Activated T-cell treated with anti-CD3 and anti-CD28 coated beads, Interleukin-2, amount 50 U/mL, for 72 hours (primary cell): ENCODE results near the gene POLN. TPM values are rescaled to one million over a fixed set of nuclear protein-coding genes. Genes with fewer than 3 reads are reported as not detected.
A peak's percentile ranks its signal among the peaks of the same experiment; 100 is the strongest.

ENCODE experiments used
- ATAC-seq, 2 donors: fragments of 150-1000 bp; cut with Tn5 transposase; replicated peaks in 1 of 2; 2 replicates each; pipeline ENCODE4 v1.10.0; 2021; ENCODE audit warnings: moderate library complexity in 2 of 2, mild to moderate bottlenecking in 1 of 2
- DNase-seq, 2 donors: peaks; one replicate each; pipeline ENCODE4 v3.0.0; 2021 to 2022; ENCODE audit warnings: mixed read lengths in 1 of 2
- H3K27ac Mint-ChIP-seq: one replicate; pipeline ENCODE4 v1.8.0; 2022; ENCODE audit warnings: mild to moderate bottlenecking, moderate library complexity, mixed read lengths
- H3K27me3 Mint-ChIP-seq: one replicate; pipeline ENCODE4 v1.8.0; 2022; ENCODE audit warnings: low read depth, mixed read lengths
- H3K36me3 Mint-ChIP-seq, 2 donors: one replicate each; pipeline ENCODE4 v1.8.0; 2022; ENCODE audit warnings: mixed read lengths in 2 of 2, mild to moderate bottlenecking in 1 of 2; ENCODE audit not compliant: insufficient read depth in 2 of 2
- H3K4me1 Mint-ChIP-seq: one replicate; pipeline ENCODE4 v1.8.0; 2022; ENCODE audit warnings: low read depth, mixed read lengths
- H3K4me3 Mint-ChIP-seq, 2 donors: one replicate each; pipeline ENCODE4 v1.8.0; 2022; ENCODE audit warnings: mild to moderate bottlenecking in 2 of 2, mixed read lengths in 2 of 2, moderate library complexity in 2 of 2
- H3K9me3 Mint-ChIP-seq, 2 donors: one replicate each; pipeline ENCODE4 v1.8.0; 2022; ENCODE audit warnings: mixed read lengths in 2 of 2
- total RNA-seq, 2 donors: library from RNA; stranded (reverse); gene quantifications; one replicate each; pipeline ENCODE4 v1.2.3, GENCODE V29; 2022

Gene POLN
- total RNA-seq, 2 donors from 2014 or later, result 4.6 TPM

DNA sequence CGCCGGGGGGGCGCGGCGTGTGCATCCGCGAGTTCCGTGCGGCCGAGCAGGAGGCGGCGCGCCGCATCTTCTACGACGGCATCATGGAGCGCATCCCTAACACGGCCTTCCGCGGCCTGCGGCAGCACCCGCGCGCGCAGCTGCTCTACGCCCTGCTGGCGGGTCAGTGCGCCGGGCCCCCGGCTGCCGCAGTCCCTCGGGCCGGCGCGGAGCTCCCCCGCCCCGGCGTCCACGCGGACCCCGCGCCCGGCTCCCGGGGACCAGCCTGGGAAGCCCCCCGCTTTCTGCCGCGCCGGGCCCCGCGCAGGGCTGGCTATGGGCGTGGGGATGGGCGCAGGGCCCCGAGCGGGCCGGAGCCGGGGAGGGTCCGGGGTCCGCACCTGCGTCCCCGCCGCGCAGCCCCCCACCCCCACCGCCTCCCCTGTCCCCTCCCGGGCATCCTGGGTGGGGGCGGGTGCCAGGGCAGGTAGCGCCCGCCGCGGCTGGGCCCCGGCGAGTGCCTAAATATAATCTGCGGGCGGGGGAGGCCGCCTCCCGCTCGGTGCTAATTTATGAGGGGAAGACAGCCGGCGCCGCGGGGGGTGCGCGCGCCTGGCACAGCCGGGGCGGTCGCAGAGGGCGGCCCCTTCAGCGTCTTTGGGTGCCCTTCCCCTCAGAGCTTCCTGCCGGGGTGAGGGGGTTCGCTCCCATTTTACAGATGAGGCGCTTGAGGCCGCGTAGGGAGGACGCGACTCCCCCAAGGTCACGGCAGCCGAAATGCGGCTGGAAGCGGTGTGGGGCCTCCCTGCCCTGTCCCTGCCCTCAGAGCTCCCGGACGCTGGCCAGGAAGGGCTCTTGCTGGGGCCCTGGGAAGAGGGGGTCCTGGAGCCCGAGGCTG lies 182.0 kb downstream of the POLN start:
- Mint-ChIP-seq H3K4me1 (no peaks in the 10 kb centered on the region), H3K36me3 (no peaks in the 10 kb centered on the region), H3K27ac (no peak overlapping the region), H3K4me3 (peak overlapping the region in 1 of 2 donors; percentile 50), H3K9me3 (no peaks in the 10 kb centered on the region), H3K27me3 (peaks cover 29% of the 10 kb centered on the region)
- DNase-seq (peak; percentile 28 to 49), ATAC-seq (peak; percentile 50 to 62)

DNA sequence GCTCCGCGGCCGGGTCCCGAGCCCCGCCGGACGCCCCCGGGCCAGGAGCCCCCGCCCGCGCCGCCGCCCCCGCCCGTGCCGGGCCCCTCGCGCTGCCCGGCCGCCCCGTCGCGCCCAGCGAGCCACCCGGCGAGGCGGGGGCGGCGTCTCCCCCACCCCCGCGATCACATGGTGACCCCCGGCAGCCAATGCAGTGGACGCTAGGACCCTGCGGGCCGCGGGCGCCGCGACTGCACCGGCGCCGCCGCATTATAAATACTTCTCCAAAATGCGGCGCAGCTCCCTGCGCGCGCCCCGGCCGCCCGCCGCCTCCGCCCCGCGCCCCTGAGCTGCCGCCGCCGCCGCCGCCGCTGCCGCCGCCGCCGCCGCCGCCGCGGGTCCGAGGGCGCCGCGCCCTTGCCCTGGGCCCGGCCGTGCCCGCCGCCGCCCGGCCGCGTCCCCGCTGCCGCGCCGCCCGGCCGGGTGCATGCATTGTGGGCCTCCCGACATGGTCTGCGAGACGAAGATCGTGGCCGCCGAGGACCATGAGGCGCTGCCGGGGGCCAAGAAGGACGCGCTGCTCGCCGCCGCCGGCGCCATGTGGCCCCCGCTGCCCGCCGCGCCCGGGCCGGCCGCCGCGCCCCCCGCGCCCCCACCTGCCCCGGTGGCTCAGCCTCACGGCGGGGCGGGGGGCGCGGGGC lies 182.7 kb downstream of the POLN start, which contains the start of gene NAT8L:
TSS of gene NAT8L (plus strand) at position 282 of the 680 bp plus-strand sequence. CDS start at position 467, 185 bp downstream.
- H3K36me3 Mint-ChIP-seq, result no peaks in the 10 kb centered on the region
- DNase-seq, result peak; percentile 39 to 41
- peak; percentile 66 to 70 for ATAC-seq
- no peaks in the 10 kb centered on the region for H3K9me3 Mint-ChIP-seq
- H3K4me1 Mint-ChIP-seq, result no peaks in the 10 kb centered on the region
- no peak within 1 kb of the TSS for H3K27ac Mint-ChIP-seq
- H3K27me3 Mint-ChIP-seq, result peaks cover 31% of the 10 kb centered on the region
- peak within 1 kb of the TSS in 1 of 2 donors; percentile 36 for H3K4me3 Mint-ChIP-seq

DNA sequence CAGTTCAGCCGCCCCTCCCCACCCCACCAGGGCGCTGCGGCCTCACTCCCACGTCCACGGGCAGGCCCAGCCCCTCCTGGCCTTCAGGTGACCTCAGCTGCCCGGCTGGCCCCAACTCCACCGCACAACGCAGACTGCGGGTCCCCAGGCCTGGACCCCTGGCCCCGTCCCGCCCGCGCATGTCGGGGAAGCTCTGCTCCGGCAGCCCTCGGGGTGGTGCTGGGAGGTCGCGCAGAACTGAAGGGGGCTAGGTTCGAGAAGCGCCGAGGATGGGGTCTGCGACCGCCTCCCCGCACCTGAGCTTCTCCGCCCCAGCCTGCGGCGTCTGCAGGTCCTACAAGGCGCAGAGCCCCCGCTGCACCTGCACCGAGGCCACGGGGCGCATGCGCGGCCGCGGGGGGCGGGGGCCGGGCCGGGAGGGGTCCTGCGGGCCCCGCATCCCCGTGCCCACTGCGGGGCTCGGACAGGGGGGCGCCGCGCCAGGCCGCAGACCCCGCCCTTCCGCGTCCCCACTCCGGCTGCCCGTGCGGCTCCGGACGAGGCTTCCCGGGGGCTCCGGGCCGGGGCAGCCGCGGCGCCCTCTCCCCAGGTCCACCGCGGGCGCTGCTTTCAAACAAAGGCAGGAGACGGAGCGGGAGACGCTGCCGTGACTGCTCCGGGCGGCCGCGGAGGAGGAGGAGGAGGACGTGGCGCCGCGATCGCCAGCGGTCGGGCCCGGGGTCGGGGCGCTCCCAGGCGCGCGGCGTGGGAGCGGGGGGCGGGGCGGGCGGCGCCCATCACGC lies 183.5 kb downstream of the POLN start:
- peak; percentile 46 to 48 for ATAC-seq
- no peaks in the 10 kb centered on the region for H3K9me3 Mint-ChIP-seq
- H3K27ac Mint-ChIP-seq, result no peak overlapping the region
- DNase-seq, result peak; percentile 14 to 38
- no peaks in the 10 kb centered on the region for H3K36me3 Mint-ChIP-seq
- H3K27me3 Mint-ChIP-seq, result peaks cover 36% of the 10 kb centered on the region
- peak overlapping the region in 1 of 2 donors; percentile 34 for H3K4me3 Mint-ChIP-seq
- no peaks in the 10 kb centered on the region for H3K4me1 Mint-ChIP-seq

DNA sequence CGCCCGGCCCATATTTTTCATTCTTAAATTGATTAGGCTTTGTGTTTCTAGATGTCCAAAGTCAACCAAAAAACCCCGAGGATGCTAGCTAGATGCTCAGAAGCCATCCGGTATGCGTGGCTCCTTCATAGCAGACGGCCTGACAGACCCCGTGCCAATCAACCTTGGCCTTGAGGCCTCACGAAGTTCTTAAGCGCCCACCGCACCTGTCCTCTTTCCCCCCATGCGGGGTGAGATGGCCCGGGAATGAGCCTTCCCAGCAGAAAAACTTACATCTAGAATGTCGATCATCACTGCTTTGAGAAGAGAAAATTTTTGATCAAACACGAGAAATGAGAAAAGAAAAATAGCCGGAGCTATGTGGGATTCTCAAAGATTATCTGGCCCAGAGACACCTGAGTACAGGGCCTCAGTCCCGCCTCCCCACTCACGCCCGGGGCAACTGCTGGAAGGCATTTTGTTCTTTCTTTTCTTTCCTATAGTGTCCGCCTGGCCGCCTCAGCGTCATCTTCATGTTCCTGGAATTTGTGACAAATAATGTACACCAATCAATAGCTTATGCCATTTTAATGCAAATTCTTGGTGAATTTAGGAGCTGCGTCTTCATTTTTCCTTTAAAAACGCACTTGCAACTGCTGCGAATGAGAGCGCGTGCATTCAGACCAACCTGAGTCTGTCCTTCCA lies 184.4 kb downstream of the POLN start:
- peaks cover 41% of the 10 kb centered on the region for H3K27me3 Mint-ChIP-seq

DNA sequence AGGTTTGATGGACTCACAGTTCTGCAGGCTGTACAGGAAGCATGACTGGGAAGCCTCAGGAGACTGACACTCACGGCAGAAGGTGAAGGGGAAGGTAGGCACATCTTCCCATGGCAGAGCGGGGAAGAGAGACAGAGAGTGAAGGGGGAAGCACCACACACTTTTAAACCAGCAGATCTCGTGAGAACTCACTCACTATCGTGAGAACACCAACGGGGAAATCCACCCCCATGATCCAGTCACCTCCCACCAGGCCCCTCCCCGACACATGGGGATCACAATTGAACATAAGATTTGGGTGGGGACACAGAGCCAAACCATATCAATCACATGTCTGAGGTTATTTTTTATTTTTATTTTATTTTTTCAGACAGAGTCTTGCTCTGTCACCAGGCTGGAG lies 187.7 kb downstream of the POLN start:
- H3K9me3 Mint-ChIP-seq, result no peaks in the 10 kb centered on the region
- no peaks in the 10 kb centered on the region for H3K4me1 Mint-ChIP-seq
- no peak for ATAC-seq
- no peak overlapping the region for H3K4me3 Mint-ChIP-seq
- no peaks in the 10 kb centered on the region for H3K36me3 Mint-ChIP-seq
- H3K27me3 Mint-ChIP-seq, result peaks cover 57% of the 10 kb centered on the region
- DNase-seq, result no peak
- no peak overlapping the region for H3K27ac Mint-ChIP-seq

More for the DNA sequence above, 184.4 kb downstream of the POLN start:
- Mint-ChIP-seq H3K4me3 (peak overlapping the region; percentile 3 to 33), H3K27ac (no peak overlapping the region), H3K9me3 (no peaks in the 10 kb centered on the region), H3K36me3 (no peaks in the 10 kb centered on the region), H3K4me1 (no peaks in the 10 kb centered on the region)
- no peak for ATAC-seq
- DNase-seq, result no peak

DNA sequence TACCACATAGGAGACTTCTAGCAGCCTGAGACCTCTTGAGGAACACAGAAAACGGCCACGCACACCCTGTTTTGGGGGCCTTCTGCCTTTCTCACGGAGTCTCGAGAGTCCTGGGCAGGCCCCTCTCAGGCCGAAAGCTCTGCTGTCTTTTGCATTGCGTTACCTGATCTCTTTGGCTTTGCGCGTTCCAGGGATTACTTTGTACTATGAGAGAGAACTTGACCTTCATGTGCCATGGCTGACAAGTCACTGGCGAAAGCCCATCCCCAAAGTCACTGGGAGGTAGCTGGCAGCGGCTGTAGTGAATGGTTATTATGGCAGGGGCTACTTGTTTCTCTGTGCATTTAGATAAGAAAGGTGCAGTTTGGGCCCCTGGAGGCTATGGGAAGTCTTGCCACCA lies 190.8 kb downstream of the POLN start:
- Mint-ChIP-seq H3K4me1 (no peaks in the 10 kb centered on the region), H3K4me3 (no peak overlapping the region), H3K36me3 (no peaks in the 10 kb centered on the region), H3K27ac (no peak overlapping the region), H3K27me3 (peaks cover 38% of the 10 kb centered on the region), H3K9me3 (no peaks in the 10 kb centered on the region)
- DNase-seq (no peak), ATAC-seq (no peak)

DNA sequence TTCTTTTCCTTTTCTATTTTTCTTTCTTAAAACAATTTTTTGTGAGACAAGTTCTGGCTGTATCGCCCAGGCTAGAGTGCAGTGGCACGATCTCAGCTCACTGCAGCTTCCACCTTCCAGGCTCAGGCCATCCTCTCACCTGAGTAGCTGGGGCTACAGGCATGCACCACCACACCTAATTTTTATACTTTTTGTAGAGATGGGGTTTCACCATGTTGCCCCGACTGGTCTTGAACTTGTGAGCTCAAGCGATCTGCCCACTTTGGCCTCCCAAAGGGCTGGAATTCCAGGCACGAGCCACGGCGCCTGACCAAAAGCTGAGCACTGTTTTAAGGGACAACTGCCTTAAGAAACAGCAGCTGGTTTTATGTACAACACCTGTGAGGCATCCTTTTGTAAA lies 192.1 kb downstream of the POLN start:
- DNase-seq (no peak), ATAC-seq (no peak)
- peaks cover 34% of the 10 kb centered on the region for H3K27me3 Mint-ChIP-seq
- H3K4me3 Mint-ChIP-seq, result no peak overlapping the region
- H3K27ac Mint-ChIP-seq, result no peak overlapping the region
- H3K36me3 Mint-ChIP-seq, result no peaks in the 10 kb centered on the region
- no peaks in the 10 kb centered on the region for H3K4me1 Mint-ChIP-seq
- H3K9me3 Mint-ChIP-seq, result no peaks in the 10 kb centered on the region

DNA sequence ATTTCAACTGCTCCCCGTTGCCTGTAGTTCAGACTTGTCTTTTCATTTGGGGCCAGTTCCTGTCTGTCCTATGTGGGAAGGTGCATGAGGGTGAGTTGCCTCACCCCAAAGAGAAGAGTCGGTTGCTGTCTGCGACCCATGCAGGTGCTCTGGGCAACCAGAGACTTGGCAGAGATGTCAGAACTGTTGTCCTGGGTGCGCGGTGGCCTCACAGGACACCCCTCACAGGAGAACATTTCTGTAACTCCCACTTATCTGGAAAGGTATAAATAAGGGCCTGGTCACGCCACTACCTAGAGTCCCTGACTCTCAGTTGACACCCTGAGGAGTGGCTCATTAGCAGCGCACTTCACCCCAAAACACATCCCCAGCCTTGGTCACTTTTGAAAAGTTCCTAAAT lies 192.5 kb downstream of the POLN start:
- no peak for DNase-seq
- peaks cover 34% of the 10 kb centered on the region for H3K27me3 Mint-ChIP-seq
- H3K36me3 Mint-ChIP-seq, result no peaks in the 10 kb centered on the region

DNA sequence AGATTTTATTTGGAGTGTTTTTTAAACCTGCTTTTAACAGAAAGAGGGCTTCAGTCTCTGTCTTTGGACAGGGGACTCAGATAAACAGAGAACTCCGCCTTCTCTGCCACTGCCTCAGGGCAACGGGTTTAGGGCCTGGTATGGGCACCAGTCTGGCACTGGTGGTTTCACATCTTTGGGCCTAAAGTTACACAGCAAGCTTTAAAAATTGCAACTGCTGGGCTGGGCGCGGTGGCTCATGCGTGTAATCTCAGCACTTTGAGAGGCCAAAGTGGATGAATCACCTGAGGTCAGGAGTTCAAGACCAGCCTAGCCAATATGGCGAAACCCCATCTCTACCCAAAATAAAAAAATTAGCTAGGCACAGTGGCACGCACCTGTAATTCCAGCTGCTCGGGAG lies 193.1 kb downstream of the POLN start:
- H3K9me3 Mint-ChIP-seq, result no peaks in the 10 kb centered on the region
- no peaks in the 10 kb centered on the region for H3K4me1 Mint-ChIP-seq
- no peak overlapping the region for H3K4me3 Mint-ChIP-seq
- no peak for ATAC-seq
- H3K27ac Mint-ChIP-seq, result no peak overlapping the region
- H3K36me3 Mint-ChIP-seq, result no peaks in the 10 kb centered on the region
- peaks cover 29% of the 10 kb centered on the region for H3K27me3 Mint-ChIP-seq
- no peak for DNase-seq

More for the DNA sequence above, 192.5 kb downstream of the POLN start:
- no peaks in the 10 kb centered on the region for H3K4me1 Mint-ChIP-seq
- ATAC-seq, result no peak
- no peak overlapping the region for H3K4me3 Mint-ChIP-seq
- no peaks in the 10 kb centered on the region for H3K9me3 Mint-ChIP-seq
- H3K27ac Mint-ChIP-seq, result no peak overlapping the region

DNA sequence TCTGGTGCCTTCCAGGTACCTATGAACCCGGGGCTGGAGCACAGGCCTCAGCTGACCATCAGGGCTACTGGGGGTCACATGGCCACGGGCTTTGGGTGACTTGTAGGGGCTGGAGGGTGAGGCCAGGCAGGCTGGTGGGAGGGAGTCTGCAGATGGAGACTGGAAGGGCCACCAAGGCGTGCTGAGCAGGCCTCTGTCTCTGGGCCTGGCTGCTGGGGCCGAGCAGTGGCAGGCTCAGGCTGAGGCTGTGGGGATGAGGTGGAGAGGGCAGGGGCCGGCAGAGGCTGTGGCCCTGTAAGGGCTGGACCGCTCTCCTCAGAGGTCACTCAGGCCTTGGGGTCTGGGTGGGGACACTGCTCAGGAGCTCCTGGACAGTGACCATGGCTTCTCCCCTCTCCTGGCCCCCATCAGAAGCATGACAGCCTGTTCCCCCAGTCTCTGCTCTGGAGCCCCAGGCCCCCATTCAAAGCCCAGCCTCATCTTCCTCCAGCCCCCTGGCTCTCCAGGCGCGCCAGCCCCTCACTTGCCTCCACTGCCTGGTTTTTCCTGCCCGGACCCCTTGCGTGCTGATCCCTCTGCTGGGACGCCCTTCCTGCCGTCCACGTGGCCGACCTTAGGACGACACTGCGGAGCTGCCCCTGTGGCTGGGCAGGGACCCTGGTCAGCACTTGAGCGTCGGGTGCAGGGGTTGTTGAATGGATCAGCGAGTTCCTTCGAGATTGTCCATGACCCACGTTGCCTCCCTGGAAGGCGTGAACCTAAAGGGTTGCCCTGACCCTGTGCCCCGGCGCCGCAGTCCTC lies 193.9 kb downstream of the POLN start:
- Mint-ChIP-seq H3K27me3 (peaks cover 27% of the 10 kb centered on the region), H3K4me1 (no peaks in the 10 kb centered on the region), H3K9me3 (no peaks in the 10 kb centered on the region), H3K4me3 (no peak overlapping the region), H3K36me3 (no peaks in the 10 kb centered on the region), H3K27ac (no peak overlapping the region)
- DNase-seq (no peak), ATAC-seq (no peak)

DNA sequence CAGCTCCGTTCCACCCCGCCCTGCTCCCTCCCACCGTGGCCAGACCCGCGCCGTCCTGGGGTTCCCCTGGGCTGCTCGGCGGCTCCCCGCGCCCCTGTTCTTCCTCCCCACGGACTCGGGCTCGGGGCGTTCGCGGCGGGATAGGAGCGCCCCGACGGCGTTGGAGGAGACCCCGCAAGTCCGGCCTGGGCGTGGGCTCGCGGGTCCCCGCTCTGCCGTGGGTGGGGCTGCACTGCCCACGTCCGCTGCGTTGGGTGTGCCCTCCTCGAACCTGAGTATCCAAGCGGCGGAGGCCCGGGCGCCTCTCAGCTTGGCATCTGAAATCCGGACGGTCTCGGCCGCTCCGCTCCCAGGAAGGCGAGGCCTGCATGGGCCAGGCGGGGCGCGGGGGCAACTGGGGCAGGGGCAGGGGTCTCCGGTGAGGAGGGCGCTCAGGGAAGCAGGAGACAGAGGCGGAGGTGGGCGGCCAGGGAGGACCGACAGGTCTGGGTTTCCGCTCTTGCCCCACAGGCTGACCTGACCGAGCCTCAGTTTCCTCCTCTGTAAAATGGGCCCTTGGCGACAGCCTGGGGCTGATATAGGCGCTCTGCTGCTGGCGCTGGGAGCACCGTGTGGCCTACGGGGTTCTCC lies 194.8 kb downstream of the POLN start:
- Mint-ChIP-seq H3K4me1 (no peaks in the 10 kb centered on the region), H3K27me3 (peaks cover 20% of the 10 kb centered on the region), H3K9me3 (no peaks in the 10 kb centered on the region), H3K27ac (no peak overlapping the region), H3K36me3 (no peaks in the 10 kb centered on the region), H3K4me3 (no peak overlapping the region)
- ATAC-seq (no peak), DNase-seq (no peak)
